Mucosa of stomach (tissue), 1 donor: ENCODE results near the gene PSD2.

Experiments used
- H3K27me3 ChIP-seq: one replicate; pipeline ENCODE4 v1.7.0; 2013; ENCODE audit warnings: mild to moderate bottlenecking, low read length; ENCODE audit not compliant: control insufficient read depth, insufficient read depth
- H3K36me3 ChIP-seq: one replicate; pipeline ENCODE4 v1.7.0; 2013; ENCODE audit warnings: low read length; ENCODE audit not compliant: control insufficient read depth, insufficient read depth
- H3K4me1 ChIP-seq: one replicate; pipeline ENCODE4 v1.7.0; 2013; ENCODE audit warnings: mild to moderate bottlenecking, low read length; ENCODE audit not compliant: control insufficient read depth, insufficient read depth
- H3K4me3 ChIP-seq: one replicate; pipeline ENCODE4 v1.7.0; 2013; ENCODE audit warnings: low read length
- H3K9ac ChIP-seq: one replicate; pipeline ENCODE4 v1.7.0; 2013; ENCODE audit warnings: mild to moderate bottlenecking, low read length, moderate library complexity
- H3K9me3 ChIP-seq: one replicate; pipeline ENCODE4 v1.7.0; 2013; ENCODE audit warnings: mild to moderate bottlenecking, low read length, moderate library complexity; ENCODE audit not compliant: control insufficient read depth
- donor health status: Pancreatic carcinoma.

PSD2 gene

GRCh38 chr5:139888370-139888769 lies 92.8 kb downstream of the PSD2 start:
- Histone ChIP-seq H3K36me3 (no peaks in the 10 kb centered on the region), H3K4me3 (no peak overlapping the region), H3K4me1 (no peaks in the 10 kb centered on the region), H3K9me3 (no peaks in the 10 kb centered on the region), H3K27me3 (peaks cover 12% of the 10 kb centered on the region), H3K9ac (no peak overlapping the region)

- Histone ChIP-seq H3K9me3 (no peaks in the 10 kb centered on the region), H3K4me3 (no peak overlapping the region), H3K4me1 (no peaks in the 10 kb centered on the region), H3K36me3 (no peaks in the 10 kb centered on the region), H3K27me3 (peaks cover 15% of the 10 kb centered on the region), H3K9ac (no peak overlapping the region)
Observed at GRCh38 chr5:139889410-139889809, 93.8 kb downstream of the PSD2 start.

- H3K4me3 ChIP-seq, result no peak overlapping the region
- H3K9ac ChIP-seq, result no peak overlapping the region
- H3K36me3 ChIP-seq, result no peaks in the 10 kb centered on the region
- H3K9me3 ChIP-seq, result no peaks in the 10 kb centered on the region
- no peaks in the 10 kb centered on the region for H3K4me1 ChIP-seq
- peaks cover 15% of the 10 kb centered on the region for H3K27me3 ChIP-seq
Observed at GRCh38 chr5:139893873-139894272, 98.3 kb downstream of the PSD2 start.
